ENCODE data around the gene DLX4.

The DLX4 gene

DNA sequence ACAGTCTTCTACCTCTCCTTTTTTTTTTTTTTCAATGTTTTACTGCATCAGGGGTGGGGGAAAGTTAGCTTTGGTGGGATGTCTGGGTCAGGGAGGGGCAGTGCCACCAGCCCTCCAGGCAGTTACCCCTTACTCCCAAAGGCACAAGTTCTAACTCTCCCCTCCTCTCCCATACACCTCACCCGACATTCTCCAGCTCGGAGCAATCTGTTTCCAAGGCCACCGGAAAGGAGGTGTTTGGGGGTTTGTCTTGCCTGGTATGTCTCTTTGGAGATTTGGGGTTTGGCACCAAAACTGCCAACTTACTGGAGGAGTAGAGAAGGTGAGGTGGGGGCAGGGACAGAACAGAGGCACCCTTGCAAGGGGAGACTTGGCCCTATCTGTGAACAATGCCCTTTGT lies 21.3 kb downstream of the DLX4 start:
- DNase-seq, result no peak

DNA sequence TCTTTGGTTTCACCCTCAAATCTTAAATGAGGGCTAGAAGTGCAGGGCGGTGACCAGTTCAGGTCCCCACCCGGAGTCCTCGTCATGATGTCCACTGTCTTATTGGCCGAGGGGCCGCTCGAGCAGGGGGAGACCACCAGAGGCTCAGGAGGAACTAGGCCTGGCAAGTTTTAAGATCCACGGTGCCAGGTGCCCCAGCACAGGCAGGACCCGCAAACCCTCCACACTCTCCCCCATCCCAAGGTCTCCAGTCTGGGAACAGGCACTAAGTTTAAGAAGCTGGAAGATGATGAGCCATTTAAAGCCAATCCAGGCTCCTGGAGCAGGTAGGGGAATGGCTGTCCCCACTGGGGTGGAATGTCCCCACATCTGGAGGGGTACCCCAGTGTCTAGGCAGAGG lies 21.9 kb downstream of the DLX4 start:
- no peak for DNase-seq

- no peak for DNase-seq
These were observed 22.4 kb downstream of the DLX4 start for GRCh38 chr17:49991409-49991808.

DNA sequence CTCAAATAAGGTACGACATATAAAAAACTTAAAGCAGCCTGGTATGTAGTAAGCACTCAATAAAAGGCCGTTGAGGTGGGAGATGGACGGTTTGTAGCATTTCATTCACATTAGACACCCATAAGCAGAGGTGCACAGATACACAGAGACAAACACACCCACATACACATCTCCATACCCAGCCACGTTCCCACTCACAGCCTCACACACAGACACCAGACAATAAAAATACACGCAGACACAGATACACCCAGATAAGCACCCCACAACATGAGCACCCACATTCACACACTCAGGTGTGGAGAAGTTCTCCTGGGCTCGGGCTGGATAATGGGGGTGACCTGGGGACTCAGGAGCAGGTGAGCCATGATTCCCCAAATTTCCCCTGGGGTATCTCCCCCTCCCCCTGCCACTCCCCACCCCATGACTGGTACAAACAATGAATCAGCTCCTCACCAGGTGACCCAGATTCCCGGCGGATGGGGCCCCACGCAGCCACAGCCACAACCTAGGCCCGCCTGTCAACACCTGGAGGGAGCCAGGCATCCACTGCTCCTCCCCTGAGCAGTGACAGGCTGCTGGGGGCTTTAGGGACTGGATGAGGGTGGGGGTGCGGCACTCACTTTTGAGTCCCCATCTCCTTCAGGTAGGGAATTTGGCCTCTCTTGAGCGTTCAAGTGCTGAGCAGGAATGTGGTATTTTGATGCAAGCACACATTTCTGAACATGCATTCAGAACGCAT lies 23.4 kb downstream of the DLX4 start:
- no peak for DNase-seq

GRCh38 chr17:49992933-49993422 lies 24.0 kb downstream of the DLX4 start:
- no peak for DNase-seq

GRCh38 chr17:49993423-49994060 lies 24.6 kb downstream of the DLX4 start:
- DNase-seq, result peak; percentile 46

DNA sequence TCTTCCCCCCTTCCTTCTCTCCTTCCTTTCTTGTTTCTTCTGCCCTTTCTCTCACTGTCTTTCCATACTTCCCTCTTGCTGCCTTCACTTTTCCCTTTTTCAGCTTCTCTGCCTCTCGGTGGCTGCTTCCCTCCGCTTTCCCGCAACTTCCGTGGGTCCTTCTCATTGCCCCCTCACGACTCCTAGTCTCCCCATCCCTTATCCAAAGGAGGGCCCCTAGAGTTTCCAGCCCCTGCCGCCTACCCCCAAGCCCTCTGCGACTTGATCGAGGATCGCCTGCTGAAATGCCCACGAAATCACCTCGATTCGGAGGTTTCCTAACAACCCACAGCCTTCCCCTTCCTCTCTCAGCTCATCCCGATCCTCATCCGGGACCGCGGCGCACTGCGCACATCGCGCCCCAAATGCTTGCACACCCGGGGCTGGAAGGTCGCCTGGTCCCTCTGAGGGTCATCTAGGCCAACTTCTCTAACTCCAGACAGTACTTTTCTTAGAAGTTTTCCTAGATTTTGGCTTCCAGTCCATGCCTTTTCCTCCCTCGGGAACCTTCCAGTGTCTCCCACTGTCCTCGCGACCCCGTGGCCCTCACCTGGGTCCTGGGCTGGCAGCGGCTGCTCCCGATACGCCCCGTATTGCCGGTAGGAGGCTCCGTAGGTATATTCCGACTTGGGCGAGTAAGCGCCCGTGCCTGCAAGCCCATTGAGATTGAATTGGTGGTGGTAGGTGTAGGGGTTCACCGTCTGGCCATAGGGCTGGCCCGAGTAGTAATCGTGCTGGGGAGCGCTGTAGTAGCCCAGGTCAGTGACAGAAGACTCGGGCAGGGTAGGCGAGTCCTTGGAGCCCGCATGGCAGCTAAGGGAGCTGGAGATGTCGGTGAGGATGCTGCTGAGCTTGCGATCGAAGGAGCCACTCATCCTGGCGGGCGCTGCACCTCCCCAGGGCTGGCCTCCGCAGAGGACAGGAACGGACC lies 25.4 kb downstream of the DLX4 start:
- DNase-seq, result peak; percentile 39

DNA sequence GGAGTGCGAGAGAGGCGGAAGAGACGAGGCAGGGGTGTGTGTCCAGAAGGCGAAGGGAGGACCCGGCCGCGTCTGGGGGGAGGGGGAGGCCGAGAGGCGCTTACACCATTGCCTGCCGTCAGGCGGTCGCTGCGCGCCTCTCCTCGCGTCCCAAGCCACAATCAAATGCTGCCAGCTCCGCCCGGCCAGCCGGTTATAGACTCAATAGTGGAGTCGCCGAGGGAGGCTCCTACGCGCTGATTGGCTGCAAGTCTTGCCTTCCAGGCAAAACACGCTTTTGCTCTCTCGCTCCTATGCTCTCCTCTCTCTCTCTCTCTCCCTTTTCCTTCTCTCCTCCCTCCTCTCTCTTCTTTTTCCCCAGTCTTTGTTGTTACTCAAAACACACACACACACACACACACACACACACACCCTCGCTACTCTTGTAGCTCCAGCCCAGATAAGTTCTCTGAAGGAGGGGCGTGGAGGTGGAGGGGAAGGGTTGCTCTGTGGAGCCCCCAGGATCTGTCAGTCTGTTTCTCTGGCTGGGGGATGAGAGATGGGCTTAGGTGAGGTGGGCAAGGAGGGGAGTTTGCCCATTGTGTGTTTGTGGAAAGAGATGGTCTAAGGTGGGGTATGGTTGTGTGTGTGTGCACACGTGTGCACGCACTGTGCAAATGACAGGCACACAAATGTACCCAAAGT lies 26.2 kb downstream of the DLX4 start, which contains the start of gene DLX3:
DLX3 (minus strand) TSS at position 170 of the 684 bp plus-strand sequence. CDS start 226 bp downstream, outside the sequence.
- peak; percentile 40 for DNase-seq

DNA sequence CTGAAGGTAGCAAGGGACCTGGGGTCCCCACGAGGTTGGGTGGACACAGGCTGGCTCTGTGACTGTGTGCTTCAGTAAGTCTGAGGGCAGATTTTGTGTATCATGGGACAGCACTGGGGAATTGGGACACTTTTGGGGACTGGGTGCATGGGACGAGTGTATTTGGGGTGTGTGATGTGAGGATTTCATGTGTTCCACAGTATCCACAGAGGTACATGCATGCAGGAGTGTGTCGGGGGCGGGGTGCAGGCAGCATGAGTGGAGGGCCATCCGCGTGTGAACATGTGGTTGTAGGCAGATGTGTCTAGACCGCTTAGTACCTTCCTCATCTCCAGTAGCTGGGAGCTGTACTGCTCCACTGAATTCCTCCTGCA lies 27.1 kb downstream of the DLX4 start:
- no peak for DNase-seq

- peak; percentile 81 for DNase-seq
These were observed 27.7 kb downstream of the DLX4 start for GRCh38 chr17:49996495-49997300.

GRCh38 chr17:49997301-49997650 lies 28.3 kb downstream of the DLX4 start:
- DNase-seq, result no peak

DNA sequence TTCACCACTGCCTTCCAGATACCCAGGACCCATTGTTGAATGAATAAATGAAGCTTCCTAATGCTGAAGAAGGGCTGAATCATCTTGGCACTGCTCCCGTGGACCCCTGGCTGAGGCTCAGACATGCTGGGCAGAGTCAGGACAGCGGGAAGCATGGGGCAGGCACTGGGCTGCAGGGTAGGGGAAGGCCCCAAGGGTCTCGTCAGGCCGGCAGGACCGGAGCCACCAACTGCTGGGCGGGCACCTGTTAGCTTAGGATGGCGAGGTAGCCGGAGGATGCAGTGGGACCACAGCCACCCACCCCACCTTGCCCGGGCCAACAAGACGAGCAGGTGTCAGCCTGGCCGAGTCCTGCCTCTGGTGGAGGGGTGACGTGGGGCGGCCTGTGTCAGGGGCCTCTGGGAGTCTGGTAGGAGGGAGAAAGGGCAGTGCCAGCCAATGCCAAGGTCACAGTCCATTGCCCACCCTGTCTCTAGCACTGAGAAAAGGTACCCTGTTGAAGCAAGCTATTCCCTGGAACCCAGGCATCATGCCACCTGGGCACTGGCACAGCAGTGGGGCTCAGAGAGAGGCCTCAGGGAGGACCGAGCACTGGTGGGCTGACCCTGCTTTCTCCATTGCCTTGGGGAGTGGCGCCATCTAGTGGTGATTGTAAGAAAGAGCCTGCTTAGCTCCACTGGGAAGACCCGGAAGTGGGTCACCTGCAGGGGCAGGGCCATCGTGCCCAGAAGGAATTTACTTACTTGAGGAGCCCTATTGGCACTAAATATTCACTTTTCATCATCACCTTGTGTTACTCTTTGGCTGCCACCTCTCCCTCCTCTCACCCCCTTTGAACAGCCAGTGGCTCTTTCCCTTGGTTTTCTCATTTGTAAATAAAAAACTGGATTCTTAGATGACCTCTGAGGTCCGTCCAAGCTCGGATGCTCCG lies 29.0 kb downstream of the DLX4 start:
- peak; percentile 77 for DNase-seq

DNA sequence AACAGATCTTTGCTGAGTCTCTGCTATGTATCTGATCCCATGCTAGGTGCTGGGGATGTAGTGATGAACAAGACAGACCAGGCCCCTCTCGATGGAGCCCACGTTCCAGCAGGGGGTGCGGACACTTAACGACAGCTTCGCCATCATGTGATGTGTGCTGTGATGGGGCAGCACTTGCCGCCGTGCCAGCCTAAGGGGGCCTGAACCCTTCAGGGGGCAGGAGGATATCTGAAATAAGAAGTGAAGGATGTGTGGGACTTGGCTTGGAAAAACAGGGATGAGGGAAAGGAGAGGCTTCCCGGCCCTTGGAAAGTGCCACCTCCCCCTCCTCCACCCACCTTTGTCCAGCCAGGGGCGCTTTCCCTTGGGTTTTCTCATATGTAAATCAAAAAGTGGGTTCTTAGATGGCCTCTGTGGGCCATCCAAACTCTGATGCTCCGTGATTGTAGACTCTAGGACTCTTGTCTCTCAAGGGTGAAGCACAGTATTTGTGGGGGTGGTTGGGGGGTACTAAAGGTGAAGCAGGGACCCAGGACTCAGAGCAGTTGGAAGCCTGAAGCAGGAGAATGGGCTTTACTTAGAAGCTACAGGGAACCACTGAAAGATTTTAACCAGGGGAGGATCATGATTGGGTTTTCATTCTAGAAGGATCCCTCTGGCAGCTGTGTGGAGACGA lies 30.0 kb downstream of the DLX4 start:
- DNase-seq, result no peak

DNA sequence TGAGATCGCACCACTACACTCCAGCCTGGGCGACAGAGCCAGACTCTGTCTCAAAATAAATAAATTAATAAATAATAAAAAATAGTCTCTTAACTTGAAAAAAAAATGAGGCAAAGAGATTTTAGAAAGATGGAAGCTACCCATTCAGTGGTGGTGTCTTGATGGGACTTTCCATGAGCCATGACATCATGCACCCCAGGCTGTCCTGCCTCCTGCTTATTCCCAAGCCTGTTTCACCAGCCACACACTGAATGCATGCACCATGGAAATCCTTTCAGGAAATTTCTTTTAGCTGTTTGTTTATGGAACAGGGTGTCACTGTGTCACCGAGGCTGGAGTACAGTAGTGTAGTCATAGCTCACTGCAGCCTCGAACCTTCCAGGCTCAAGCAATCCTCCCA lies 34.9 kb downstream of the DLX4 start:
- DNase-seq, result no peak

GRCh38 chr17:50009282-50009681 lies 40.3 kb downstream of the DLX4 start:
- DNase-seq, result no peak

DNA sequence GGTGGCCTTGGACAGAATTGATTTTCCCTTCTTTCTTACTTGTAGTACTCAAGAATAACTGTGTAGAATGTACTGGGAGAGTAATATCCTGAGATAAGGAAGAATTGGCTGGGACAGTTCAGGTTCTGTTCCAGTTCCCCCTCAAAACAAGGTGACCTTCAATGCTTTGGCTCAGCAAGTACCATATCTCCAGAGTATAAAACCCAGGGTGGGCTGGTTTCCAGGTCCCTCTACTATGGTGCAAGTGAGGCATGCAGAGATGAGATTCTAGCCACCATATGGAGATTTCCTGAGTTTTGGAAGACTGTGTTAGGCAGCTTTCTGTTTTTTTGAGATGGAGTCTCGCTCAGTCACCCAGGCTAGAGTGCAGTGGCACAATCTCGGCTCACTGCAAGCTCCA lies 44.1 kb downstream of the DLX4 start:
- DNase-seq, result no peak

DNA sequence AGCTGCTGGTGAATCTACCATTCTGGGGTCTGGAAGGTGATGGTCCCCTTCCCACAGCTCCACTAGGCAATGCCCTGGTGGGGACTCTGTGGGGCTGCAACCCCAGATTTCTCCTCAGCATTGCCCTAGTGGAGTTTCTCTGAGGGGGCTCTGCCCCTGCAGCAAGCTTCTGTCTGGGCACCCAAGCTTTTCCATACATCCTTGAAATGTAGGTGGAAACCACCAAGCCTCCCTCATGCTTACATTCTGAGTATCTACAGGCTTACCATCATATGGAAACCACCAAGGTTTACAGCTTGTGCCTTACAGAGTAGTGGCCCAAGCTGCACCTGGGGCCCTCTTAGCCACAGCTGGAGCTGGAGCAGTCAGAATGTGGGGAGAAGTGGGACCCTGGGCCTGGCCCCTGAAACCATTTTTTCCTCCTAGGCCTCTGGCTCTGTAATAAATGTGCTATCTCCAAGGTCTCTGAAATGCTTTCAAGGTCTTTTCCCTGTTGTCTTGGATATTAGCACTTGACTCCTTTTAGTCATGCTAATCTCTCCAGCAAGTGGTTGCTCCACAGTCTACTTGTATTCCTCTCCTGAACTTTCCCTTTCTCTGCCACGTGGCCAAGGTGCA lies 45.6 kb downstream of the DLX4 start:
- no peak for DNase-seq

DNA sequence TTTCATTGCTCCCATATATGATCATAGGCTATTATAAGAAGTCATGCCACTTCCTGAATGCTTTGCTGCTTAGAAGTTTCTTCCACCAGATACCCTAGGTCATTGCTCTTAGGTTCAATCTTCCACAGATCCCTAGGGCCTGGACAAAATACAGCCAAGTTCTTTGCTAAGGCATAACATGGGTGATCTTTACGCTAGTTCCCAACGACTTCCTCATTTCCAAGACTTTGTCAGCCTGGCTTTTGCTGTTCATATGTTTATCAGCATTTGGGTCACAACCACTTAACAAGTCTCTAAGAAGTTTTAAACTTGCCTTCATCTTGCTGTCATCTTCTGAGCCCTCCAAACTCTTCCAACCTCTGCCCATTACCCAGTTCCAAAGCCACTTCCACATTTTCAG lies 46.2 kb downstream of the DLX4 start:
- DNase-seq, result no peak

- DNase-seq, result no peak
These were observed 49.9 kb downstream of the DLX4 start for GRCh38 chr17:50018909-50019308.
